ENCODE measurements around the gene OCSTAMP. TPM values are rescaled to one million over a fixed set of nuclear protein-coding genes. Genes with fewer than 3 reads are reported as not detected.

The OCSTAMP gene
- polyA plus RNA-seq, 4 donors = 0.01 TPM; not detected in 3

GRCh38 chr20:46545077-46545826, 5.2 kb downstream of the OCSTAMP start:
- Histone ChIP-seq H3K9me3 (ENCODE audit: control insufficient read depth in 2 of 2, insufficient read depth in 1 of 2, low read depth in 1 of 2, low read length in 1 of 2) (no peaks in the 10 kb centered on the region), H3K4me3 (ENCODE audit: low read depth in 1 of 3, low read length in 3 of 3) (no peak overlapping the region), H3K27me3 (ENCODE audit: control insufficient read depth in 3 of 3, insufficient read depth in 3 of 3, low read length in 3 of 3) (peaks cover 0 to 7% (median 2%) of the 10 kb centered on the region in 3 donors), H3K27ac (ENCODE audit: low read depth in 1 of 3, low read length in 2 of 3) (no peak overlapping the region), H3K4me1 (ENCODE audit: control insufficient read depth in 3 of 3, insufficient read depth in 2 of 3, low read depth in 1 of 3, low read length in 2 of 3) (no peaks in the 10 kb centered on the region), H3K36me3 (ENCODE audit: control insufficient read depth in 3 of 3, insufficient read depth in 2 of 3, low read depth in 1 of 3, low read length in 3 of 3) (no peaks in the 10 kb centered on the region)
- DNase-seq (no peak), FAIRE-seq (no peak)
- WGBS, 3 donors = 79 to 84% (median 80%) methylated on average over 14 of the region's 14 CpGs

DNA sequence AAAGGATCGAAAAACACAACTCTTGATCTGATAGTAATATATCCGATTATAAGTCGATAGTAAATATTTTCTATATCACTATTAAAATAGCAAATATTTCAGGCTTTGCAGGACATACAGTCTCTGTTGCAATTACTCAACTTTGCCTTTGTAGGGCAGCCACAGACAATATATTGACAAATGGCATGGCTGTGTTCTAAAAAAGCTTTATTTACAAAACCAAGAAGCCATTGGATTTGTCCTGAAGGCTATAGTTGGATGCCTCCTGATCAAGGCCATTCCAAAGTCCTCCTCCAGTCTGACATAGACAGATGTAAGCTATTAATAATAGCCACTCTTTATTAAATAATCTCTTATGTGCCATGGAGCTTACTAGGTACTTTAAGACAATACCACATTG, 5.9 kb downstream of the OCSTAMP start:
- no peaks in the 10 kb centered on the region for H3K4me1 ChIP-seq (ENCODE audit: control insufficient read depth in 3 of 3, insufficient read depth in 2 of 3, low read depth in 1 of 3, low read length in 2 of 3)
- H3K36me3 ChIP-seq (ENCODE audit: control insufficient read depth in 3 of 3, insufficient read depth in 2 of 3, low read depth in 1 of 3, low read length in 3 of 3) = no peaks in the 10 kb centered on the region
- H3K27ac ChIP-seq (ENCODE audit: low read depth in 1 of 3, low read length in 2 of 3) = no peak overlapping the region
- H3K4me3 ChIP-seq (ENCODE audit: low read depth in 1 of 3, low read length in 3 of 3) = no peak overlapping the region
- 84 to 92% (median 91%) methylated on average over 3 of the region's 3 CpGs for WGBS, 3 donors
- H3K9me3 ChIP-seq (ENCODE audit: control insufficient read depth in 2 of 2, insufficient read depth in 1 of 2, low read depth in 1 of 2, low read length in 1 of 2) = no peaks in the 10 kb centered on the region
- peaks cover 0 to 7% (median 2%) of the 10 kb centered on the region in 3 donors for H3K27me3 ChIP-seq (ENCODE audit: control insufficient read depth in 3 of 3, insufficient read depth in 3 of 3, low read length in 3 of 3)
- no peak for FAIRE-seq
- DNase-seq = no peak

- Histone ChIP-seq H3K36me3 (ENCODE audit: control insufficient read depth in 3 of 3, insufficient read depth in 2 of 3, low read depth in 1 of 3, low read length in 3 of 3) (no peaks in the 10 kb centered on the region), H3K4me3 (ENCODE audit: low read depth in 1 of 3, low read length in 3 of 3) (no peak overlapping the region), H3K9me3 (ENCODE audit: control insufficient read depth in 2 of 2, insufficient read depth in 1 of 2, low read depth in 1 of 2, low read length in 1 of 2) (no peaks in the 10 kb centered on the region), H3K4me1 (ENCODE audit: control insufficient read depth in 3 of 3, insufficient read depth in 2 of 3, low read depth in 1 of 3, low read length in 2 of 3) (no peaks in the 10 kb centered on the region), H3K27ac (ENCODE audit: low read depth in 1 of 3, low read length in 2 of 3) (no peak overlapping the region), H3K27me3 (ENCODE audit: control insufficient read depth in 3 of 3, insufficient read depth in 3 of 3, low read length in 3 of 3) (peaks cover 0 to 7% (median 2%) of the 10 kb centered on the region in 3 donors)
- WGBS, 3 donors = 7 to 23% (median 14%) methylated on average over 1 of the region's 1 CpG
- DNase-seq (no peak), FAIRE-seq (no peak)
These were observed 6.5 kb downstream of the OCSTAMP start for GRCh38 chr20:46543959-46544358.

- Histone ChIP-seq H3K4me1 (ENCODE audit: control insufficient read depth in 3 of 3, insufficient read depth in 2 of 3, low read depth in 1 of 3, low read length in 2 of 3) (no peaks in the 10 kb centered on the region), H3K4me3 (ENCODE audit: low read depth in 1 of 3, low read length in 3 of 3) (no peak overlapping the region), H3K36me3 (ENCODE audit: control insufficient read depth in 3 of 3, insufficient read depth in 2 of 3, low read depth in 1 of 3, low read length in 3 of 3) (no peaks in the 10 kb centered on the region), H3K27me3 (ENCODE audit: control insufficient read depth in 3 of 3, insufficient read depth in 3 of 3, low read length in 3 of 3) (peaks cover 0 to 6% (median 2%) of the 10 kb centered on the region in 3 donors), H3K9me3 (ENCODE audit: control insufficient read depth in 2 of 2, insufficient read depth in 1 of 2, low read depth in 1 of 2, low read length in 1 of 2) (no peaks in the 10 kb centered on the region), H3K27ac (ENCODE audit: low read depth in 1 of 3, low read length in 2 of 3) (no peak overlapping the region)
- WGBS, 3 donors = 71 to 72% (median 71%) methylated on average over 4 of the region's 4 CpGs
- no peak for DNase-seq
- no peak for FAIRE-seq
These were observed 7.4 kb downstream of the OCSTAMP start for GRCh38 chr20:46543033-46543432.

- Histone ChIP-seq H3K36me3 (ENCODE audit: control insufficient read depth in 3 of 3, insufficient read depth in 2 of 3, low read depth in 1 of 3, low read length in 3 of 3) (no peaks in the 10 kb centered on the region), H3K27ac (ENCODE audit: low read depth in 1 of 3, low read length in 2 of 3) (no peak overlapping the region), H3K9me3 (ENCODE audit: control insufficient read depth in 2 of 2, insufficient read depth in 1 of 2, low read depth in 1 of 2, low read length in 1 of 2) (no peaks in the 10 kb centered on the region), H3K4me1 (ENCODE audit: control insufficient read depth in 3 of 3, insufficient read depth in 2 of 3, low read depth in 1 of 3, low read length in 2 of 3) (no peaks in the 10 kb centered on the region), H3K4me3 (ENCODE audit: low read depth in 1 of 3, low read length in 3 of 3) (no peak overlapping the region), H3K27me3 (ENCODE audit: control insufficient read depth in 3 of 3, insufficient read depth in 3 of 3, low read length in 3 of 3) (peaks cover 0 to 10% (median 8%) of the 10 kb centered on the region in 3 donors)
- 68 to 77% (median 72%) methylated on average over 36 of the region's 36 CpGs for WGBS, 3 donors
- FAIRE-seq (no peak), DNase-seq (no peak)
These were observed 9.1 kb downstream of the OCSTAMP start for GRCh38 chr20:46541229-46541935.

- no peak overlapping the region for H3K27ac ChIP-seq (ENCODE audit: low read depth in 1 of 3, low read length in 2 of 3)
- DNase-seq (no peak), FAIRE-seq (no peak)
- H3K27me3 ChIP-seq (ENCODE audit: control insufficient read depth in 3 of 3, insufficient read depth in 3 of 3, low read length in 3 of 3) = peaks cover 0 to 10% (median 8%) of the 10 kb centered on the region in 3 donors
- 85 to 88% (median 86%) methylated on average over 2 of the region's 2 CpGs for WGBS, 3 donors
- H3K36me3 ChIP-seq (ENCODE audit: control insufficient read depth in 3 of 3, insufficient read depth in 2 of 3, low read depth in 1 of 3, low read length in 3 of 3) = no peaks in the 10 kb centered on the region
- no peak overlapping the region for H3K4me3 ChIP-seq (ENCODE audit: low read depth in 1 of 3, low read length in 3 of 3)
- no peaks in the 10 kb centered on the region for H3K9me3 ChIP-seq (ENCODE audit: control insufficient read depth in 2 of 2, insufficient read depth in 1 of 2, low read depth in 1 of 2, low read length in 1 of 2)
- no peaks in the 10 kb centered on the region for H3K4me1 ChIP-seq (ENCODE audit: control insufficient read depth in 3 of 3, insufficient read depth in 2 of 3, low read depth in 1 of 3, low read length in 2 of 3)
These were observed 11.3 kb downstream of the OCSTAMP start for GRCh38 chr20:46539113-46539512.

- H3K4me1 ChIP-seq (ENCODE audit: control insufficient read depth in 3 of 3, insufficient read depth in 2 of 3, low read depth in 1 of 3, low read length in 2 of 3) = no peaks in the 10 kb centered on the region
- H3K27me3 ChIP-seq (ENCODE audit: control insufficient read depth in 3 of 3, insufficient read depth in 3 of 3, low read length in 3 of 3) = no peaks in the 10 kb centered on the region
- no peaks in the 10 kb centered on the region for H3K36me3 ChIP-seq (ENCODE audit: control insufficient read depth in 3 of 3, insufficient read depth in 2 of 3, low read depth in 1 of 3, low read length in 3 of 3)
- H3K27ac ChIP-seq (ENCODE audit: low read depth in 1 of 3, low read length in 2 of 3) = no peak overlapping the region
- H3K9me3 ChIP-seq (ENCODE audit: control insufficient read depth in 2 of 2, insufficient read depth in 1 of 2, low read depth in 1 of 2, low read length in 1 of 2) = no peaks in the 10 kb centered on the region
- FAIRE-seq = no peak
- no peak overlapping the region for H3K4me3 ChIP-seq (ENCODE audit: low read depth in 1 of 3, low read length in 3 of 3)
- 61 to 77% (median 66%) methylated on average over 4 of the region's 4 CpGs for WGBS, 3 donors
- no peak for DNase-seq
These were observed 19.8 kb downstream of the OCSTAMP start for GRCh38 chr20:46530640-46531039.

- H3K4me3 ChIP-seq (ENCODE audit: low read depth in 1 of 3, low read length in 3 of 3) = no peak overlapping the region
- peaks cover 0 to 13% (median 0%) of the 10 kb centered on the region in 3 donors for H3K4me1 ChIP-seq (ENCODE audit: control insufficient read depth in 3 of 3, insufficient read depth in 2 of 3, low read depth in 1 of 3, low read length in 2 of 3)
- H3K27me3 ChIP-seq (ENCODE audit: control insufficient read depth in 3 of 3, insufficient read depth in 3 of 3, low read length in 3 of 3) = peaks cover 0 to 3% (median 0%) of the 10 kb centered on the region in 3 donors
- FAIRE-seq = no peak
- DNase-seq = peak in 1 of 2 donors; percentile 9
- WGBS, 3 donors = 50 to 52% (median 51%) methylated on average over 2 of the region's 2 CpGs
- H3K9me3 ChIP-seq (ENCODE audit: control insufficient read depth in 2 of 2, insufficient read depth in 1 of 2, low read depth in 1 of 2, low read length in 1 of 2) = peaks cover 0 to 5% of the 10 kb centered on the region in 2 donors
- H3K27ac ChIP-seq (ENCODE audit: low read depth in 1 of 3, low read length in 2 of 3) = no peak overlapping the region
- H3K36me3 ChIP-seq (ENCODE audit: control insufficient read depth in 3 of 3, insufficient read depth in 2 of 3, low read depth in 1 of 3, low read length in 3 of 3) = no peaks in the 10 kb centered on the region
These were observed 26.6 kb downstream of the OCSTAMP start for GRCh38 chr20:46523696-46524328.
